HG03025 (cell line): ENCODE measurements around the gene PRPF8.

Experiments
- ATAC-seq: cut with Tn5 transposase; IDR thresholded peaks from one replicate; pipeline ENCODE4 v1.9.1; 2021; ENCODE audit warnings: mild to moderate bottlenecking, moderate library complexity; ENCODE audit not compliant: unreplicated experiment, low FRiP score

PRPF8 gene

GRCh38 chr17:1628856-1629503 lies 55.7 kb downstream of the PRPF8 start:
- peak; percentile 43 for ATAC-seq

GRCh38 chr17:1627982-1628855 lies 56.4 kb downstream of the PRPF8 start, which contains the start of gene SLC43A2:
Gene SLC43A2, minus strand, starts transcription at chr17:1628834. Its CDS starts 960 bp downstream, at chr17:1627874.
- peak; percentile 44 for ATAC-seq

GRCh38 chr17:1627182-1627981 lies 57.3 kb downstream of the PRPF8 start:
- ATAC-seq: no peak

- no peak for ATAC-seq
Measured at GRCh38 chr17:1626333-1626732, 58.3 kb downstream of the PRPF8 start.

- no peak for ATAC-seq
Measured at GRCh38 chr17:1625581-1625980, 59.1 kb downstream of the PRPF8 start.

GRCh38 chr17:1625053-1625452 lies 59.6 kb downstream of the PRPF8 start:
- no peak for ATAC-seq

GRCh38 chr17:1624650-1625049 lies 60.0 kb downstream of the PRPF8 start:
- no peak for ATAC-seq

- ATAC-seq: no peak
Measured at GRCh38 chr17:1623057-1623630, 61.5 kb downstream of the PRPF8 start.

- ATAC-seq: no peak
Measured at GRCh38 chr17:1621273-1621954, 63.3 kb downstream of the PRPF8 start.

- ATAC-seq: no peak
Measured at GRCh38 chr17:1620486-1620885, 64.2 kb downstream of the PRPF8 start.

- ATAC-seq: no peak
Measured at GRCh38 chr17:1617620-1618174, 67.0 kb downstream of the PRPF8 start.

- ATAC-seq: no peak
Measured at GRCh38 chr17:1616101-1616500, 68.6 kb downstream of the PRPF8 start.

GRCh38 chr17:1612400-1612799 lies 72.3 kb downstream of the PRPF8 start:
- ATAC-seq: no peak

- ATAC-seq: no peak
Measured at GRCh38 chr17:1611715-1612114, 73.0 kb downstream of the PRPF8 start.

GRCh38 chr17:1608676-1609075 lies 76.0 kb downstream of the PRPF8 start:
- no peak for ATAC-seq

GRCh38 chr17:1607971-1608320 lies 76.7 kb downstream of the PRPF8 start:
- ATAC-seq: no peak

GRCh38 chr17:1606352-1606985 lies 78.2 kb downstream of the PRPF8 start:
- ATAC-seq: no peak

GRCh38 chr17:1605681-1606351 lies 78.9 kb downstream of the PRPF8 start:
- ATAC-seq: no peak
